A204.1 (cell line): ENCODE results near the gene TBCCD1.
"Not testable (repeated sequence)": the region's sequence is repeated elsewhere in the genome, so short reads cannot be mapped to it uniquely, and the experiment has no call there.

Experiments
- FAIRE-seq: peaks from 2 replicates; lab custom pipeline; 2012; peaks lifted over from hg19 to GRCh38; lab: Jason Lieb, UNC

TBCCD1 gene

DNA sequence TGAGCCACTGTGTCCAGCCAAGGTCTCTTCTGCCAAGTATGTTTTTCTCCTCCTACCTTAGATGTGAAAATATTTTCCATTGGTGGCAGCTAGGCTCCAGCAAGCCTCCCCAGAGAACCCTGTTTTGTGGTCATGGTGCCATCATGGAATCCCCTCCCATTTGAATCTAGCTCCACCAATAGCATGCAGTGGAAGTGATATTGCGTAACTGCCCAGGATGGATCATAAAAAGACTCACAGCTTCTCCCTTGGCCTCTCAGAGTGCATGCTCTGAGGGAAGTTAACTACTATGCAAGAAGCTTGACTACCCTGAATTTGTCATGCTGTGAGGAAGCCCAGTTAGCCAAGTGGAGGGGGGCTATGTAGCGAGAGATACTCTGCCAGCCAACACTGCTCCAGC lies 50.5 kb downstream of the TBCCD1 start:
- no peak for FAIRE-seq

DNA sequence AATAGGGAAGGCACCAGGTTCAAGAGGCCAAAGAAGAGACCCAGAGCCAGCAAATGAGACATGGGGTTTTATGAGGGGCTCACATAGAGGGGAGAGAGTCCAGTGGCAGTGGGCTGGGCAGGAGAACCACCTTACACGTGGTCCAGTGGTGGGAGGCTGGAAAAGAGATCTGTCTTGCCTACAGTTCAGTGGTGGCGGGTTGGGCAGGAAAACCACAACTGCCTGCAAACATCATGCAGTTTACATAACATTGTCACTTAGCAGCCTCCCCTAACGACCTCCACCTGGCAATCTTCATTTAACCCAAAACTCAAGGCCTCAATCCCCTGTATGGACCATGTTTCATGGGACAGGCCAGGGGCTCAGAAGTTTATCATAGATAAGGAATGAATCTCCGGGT lies 52.0 kb downstream of the TBCCD1 start:
- FAIRE-seq, result no peak

DNA sequence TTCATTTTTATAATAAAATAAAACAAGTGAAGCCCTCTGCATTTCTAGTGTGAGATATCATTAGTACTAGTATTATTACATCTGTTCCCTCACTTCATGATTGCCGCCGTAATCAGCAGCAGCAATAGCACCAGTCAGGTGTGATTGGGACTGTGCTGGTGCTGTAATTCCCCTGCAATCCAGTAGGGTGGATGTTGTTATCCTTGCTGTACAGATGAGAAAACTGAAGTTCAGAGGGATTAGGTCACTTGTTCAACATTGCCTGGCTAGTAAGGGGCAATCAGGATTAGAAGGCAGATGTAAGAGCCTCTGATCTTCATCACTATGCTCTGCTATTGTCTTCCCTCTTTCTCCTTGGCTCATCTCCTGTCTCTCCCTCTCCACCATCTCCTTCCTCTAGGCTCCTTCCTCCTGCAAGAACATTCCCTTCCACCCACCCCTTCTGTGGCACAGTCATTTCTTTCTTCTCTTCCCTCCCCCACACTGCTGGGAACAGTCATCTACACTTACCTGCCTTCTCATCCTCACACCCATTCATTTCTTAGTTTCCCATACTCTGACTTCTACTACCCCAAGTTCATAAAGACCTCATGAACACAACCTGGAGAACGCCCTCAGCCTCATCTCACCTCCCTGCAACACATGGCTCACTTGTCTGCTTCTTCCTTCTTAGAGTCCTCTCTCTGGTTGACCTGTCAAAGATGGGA lies 52.7 kb downstream of the TBCCD1 start:
- no peak for FAIRE-seq

DNA sequence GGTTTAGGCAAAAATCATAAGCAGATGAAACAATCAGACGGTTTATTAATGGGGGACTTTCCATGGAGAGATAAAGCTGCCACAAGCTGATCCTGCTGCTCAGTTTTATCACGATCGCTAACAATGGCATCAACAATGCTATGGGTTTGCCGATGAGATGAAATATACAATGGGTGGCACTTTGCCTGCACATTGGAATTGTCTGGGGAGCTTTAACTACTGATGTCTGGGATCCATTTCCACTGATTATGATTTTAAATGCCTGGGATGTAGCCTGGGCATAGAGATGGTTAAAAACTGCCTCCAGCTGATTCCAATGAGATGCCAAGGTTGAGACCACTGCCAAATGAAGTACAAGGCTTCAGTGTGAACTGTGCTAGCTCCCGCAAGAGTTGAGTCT lies 53.8 kb downstream of the TBCCD1 start:
- FAIRE-seq, result no peak

DNA sequence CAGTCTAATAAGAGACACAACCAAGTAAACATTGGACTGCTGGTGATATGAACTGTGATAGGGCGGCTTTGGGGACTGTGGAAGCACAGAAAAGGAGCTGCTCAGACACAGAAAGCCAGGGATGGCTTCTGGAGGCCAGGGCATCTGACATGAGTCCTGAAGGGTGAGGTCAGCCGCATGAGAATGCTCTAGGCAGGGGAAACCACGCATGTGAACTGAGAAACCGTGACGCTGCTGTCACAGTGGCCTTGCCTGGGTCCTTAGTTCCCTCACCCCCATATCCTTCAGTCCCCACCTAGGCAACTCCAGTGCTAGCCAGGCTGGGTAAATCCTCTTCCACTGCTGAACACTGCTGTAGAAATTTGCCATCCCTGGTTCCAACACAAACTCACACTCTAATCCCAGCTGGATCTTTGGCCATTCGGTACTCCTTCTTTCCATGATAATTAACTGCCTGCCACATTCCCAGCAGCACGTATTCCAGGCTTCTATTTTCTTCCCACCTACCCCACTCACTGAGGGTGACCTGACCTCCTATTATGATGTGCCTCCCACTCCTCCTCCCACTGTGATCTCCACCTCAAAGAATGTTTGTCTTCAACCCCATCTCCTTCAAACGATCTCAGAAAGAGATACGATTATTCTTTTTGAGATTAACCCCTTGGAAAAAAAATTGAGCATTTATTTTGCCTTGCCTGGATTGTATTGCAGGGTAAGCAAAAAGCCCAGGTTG lies 54.4 kb downstream of the TBCCD1 start:
- no peak for FAIRE-seq

DNA sequence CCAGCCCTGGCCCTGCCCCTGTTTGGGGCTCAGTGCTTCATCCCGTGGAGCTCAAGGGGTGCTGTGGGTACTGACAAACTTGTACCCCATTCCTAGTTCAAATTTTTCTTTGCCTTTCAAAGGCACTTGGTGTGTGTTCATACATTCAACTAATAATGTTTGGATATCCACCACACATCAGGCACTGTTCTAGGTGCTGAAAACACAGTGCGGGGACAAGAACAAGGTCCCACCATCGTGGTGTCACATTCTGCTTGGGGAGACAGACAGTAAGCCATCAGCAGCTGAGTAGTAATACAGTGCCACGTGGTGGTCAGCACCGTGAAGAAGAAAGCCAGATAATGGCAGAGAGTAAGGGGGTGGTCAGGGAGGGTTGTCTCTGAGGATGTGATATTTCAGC lies 55.4 kb downstream of the TBCCD1 start:
- no peak for FAIRE-seq

DNA sequence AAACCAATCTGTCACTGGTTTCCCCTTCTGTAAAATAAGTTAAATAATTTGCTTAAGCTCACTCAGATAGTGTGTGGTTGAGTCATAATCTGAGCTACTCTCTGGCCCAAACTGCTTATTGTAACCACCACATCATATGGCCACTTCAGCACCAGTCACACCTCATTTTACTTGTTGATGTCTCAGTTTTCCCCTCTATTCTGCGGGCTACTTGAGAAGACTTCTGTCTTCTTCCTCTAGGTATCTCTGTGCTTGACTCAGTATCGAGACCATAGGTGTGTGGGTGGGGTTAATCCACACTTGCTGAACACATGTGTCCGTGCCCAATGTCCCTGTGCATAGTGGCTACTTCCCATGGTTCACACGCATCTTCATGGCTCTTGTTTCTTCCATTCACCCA lies 55.9 kb downstream of the TBCCD1 start:
- no peak for FAIRE-seq

DNA sequence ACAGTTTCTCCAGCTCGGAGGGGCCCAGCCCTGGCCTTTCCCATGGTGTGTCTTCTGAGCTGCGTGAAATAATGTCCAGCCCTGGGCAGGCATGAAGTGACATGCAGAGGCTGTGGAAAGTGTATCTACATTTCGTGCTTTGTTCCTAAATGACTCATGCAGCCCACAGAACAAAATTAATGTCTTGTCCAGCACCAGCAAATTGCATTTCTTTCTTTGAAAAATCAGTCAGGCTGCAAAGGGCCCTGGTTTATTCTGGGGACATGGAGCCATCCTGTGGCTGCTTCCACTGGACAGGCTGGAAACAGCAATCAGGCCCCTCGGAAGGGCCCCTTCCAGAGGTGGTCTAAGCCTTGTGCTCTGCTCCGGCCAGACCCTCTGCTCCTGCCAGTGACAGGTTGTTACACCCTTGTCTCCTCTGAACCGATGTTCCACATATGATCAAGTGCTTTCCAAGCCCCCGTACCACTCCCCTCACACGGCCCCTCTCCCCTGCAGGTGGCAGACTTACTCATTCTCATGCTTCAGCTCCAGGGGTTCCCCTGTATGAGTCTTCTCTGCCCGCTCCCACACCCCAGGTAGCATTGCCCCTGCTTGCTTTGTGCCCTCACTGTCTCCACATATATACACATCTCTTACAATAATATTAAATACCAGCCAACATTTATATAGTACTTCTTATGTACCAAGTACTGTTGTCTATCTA lies 56.6 kb downstream of the TBCCD1 start:
- FAIRE-seq, result no peak

DNA sequence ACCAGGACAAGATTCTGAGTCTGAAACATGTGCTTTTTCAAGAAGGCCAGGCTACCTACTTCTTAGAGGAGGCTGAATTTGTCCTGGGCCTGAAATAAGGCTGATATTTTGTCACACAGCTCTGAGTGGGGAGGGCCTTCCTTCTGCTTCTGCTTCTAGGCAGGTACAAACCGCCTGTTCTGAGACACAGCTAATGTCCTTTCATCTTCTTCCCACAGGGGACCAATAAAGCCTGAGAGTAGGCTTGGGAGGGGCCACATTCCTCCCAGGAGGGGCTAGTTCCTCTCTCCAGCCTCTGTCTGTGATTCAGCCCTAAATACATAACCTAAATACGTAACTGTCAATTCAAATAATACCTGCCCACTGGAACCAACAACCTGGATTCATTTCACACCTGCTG lies 57.7 kb downstream of the TBCCD1 start:
- FAIRE-seq, result no peak

DNA sequence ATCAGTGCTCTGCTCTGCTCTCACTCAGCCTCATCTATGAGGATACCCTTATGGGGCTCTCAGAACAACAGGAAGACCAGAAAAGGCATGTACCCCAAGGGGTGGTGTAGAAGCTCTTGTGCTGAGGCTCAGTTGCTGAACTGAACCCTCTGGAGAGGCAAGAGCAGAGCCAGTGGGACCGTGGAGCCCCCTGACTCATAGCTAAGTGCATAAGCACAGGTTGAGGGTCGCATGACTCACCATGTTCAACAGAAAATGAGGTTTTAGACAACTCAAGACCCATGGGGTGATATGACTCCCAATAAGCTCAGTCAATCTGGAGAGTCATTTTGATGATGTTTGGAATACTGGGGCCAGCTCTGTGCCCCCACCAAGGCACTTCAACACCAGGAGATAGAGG lies 60.3 kb downstream of the TBCCD1 start:
- FAIRE-seq, result no peak

DNA sequence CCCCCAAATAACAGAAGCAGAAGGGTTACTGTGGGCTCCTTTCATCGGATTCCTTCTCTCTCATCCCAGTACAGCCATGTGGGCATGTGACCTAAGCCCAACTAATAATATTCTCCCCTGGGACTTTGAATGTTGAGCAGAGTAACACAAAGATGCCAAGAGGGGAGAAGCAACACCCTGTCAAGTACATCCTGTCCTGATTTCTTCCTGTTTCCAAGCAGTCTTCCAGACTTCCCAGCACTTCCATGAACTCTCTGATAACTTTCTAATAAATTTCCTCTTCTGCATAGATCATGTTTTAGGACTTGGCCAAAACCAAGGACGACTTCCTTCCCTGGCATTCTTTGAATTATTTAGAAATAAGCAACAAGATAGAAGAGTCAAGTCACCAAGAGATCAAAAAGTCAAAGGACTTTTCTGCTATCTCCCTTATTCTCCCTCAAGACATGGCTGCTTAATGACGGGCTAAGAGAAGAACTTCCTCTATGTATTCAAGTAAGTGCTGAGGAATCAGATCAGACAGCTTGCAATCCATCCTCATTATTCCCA lies 60.9 kb downstream of the TBCCD1 start:
- FAIRE-seq, result no peak

DNA sequence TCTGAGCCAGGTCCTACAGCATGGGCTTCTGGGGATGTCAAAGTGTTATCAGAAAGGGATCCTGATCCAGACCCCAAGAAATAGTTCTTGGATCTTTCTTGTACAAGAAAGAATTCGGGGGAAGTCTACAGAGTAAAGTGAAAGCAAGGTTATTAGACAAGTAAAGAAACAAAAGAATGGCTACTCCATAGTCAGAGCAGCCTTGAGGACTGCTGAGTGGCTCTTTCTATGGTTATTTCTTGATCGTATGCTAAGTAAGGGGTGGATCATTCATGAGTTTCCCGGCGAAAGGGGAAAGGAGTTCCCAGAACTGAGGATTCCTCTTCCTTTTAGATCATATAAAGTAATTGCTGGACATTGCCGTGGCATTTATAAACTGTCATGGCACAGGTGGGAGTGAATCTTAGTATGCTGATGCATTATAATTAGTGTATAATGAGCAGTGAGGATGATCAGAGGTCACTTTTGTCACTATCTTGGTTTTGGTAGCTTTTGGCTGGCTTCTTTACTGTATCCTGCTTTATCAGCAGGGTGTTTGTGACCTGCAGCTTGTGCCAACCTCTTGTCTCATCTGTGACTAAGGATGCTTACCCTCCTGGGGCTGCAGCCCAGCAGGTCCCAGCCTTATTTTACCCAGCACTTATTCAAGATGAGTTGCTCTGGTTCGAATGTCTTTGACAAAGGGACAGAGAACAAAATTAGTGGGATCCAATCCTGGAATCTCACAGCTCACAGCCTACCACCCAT lies 64.0 kb downstream of the TBCCD1 start:
- no peak for FAIRE-seq

DNA sequence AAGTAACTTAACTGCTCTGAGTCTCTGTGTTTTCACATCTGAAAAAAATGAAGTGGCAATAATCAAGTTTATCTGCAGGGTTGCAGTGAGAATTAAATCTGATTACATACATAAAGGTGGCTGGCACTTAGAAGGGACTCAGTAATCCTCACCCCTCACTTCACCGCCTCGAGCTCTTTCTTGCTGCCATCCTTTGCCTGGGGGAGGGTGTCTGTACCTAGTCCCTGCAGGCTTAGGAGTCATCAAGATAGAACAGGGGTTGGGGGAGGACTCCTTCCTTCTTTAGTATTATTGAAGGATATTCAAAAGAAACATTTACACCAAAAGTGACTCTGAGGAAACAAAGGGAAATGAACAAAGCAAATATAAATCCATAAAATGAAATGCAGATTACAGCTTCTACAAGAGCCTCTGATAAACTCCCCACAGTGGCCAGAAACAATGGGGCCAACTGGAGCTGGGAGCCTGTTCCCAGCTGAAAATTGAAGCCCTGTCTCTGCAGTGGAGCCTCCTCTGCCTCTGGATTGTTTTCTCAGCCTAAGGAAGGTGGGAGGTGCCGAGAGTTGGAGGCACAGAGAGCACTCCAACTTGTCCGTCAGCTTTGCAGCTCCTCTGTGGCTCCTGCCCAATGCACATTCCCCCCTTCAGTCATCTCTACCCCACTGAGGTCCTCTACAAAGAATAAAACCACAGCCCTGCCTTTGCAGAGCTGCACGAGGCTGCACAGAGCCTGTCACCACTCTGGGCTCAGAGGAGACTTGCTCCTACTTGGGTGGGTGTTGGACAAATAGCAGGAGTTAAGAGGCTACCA lies 64.8 kb downstream of the TBCCD1 start:
- FAIRE-seq, result no peak

DNA sequence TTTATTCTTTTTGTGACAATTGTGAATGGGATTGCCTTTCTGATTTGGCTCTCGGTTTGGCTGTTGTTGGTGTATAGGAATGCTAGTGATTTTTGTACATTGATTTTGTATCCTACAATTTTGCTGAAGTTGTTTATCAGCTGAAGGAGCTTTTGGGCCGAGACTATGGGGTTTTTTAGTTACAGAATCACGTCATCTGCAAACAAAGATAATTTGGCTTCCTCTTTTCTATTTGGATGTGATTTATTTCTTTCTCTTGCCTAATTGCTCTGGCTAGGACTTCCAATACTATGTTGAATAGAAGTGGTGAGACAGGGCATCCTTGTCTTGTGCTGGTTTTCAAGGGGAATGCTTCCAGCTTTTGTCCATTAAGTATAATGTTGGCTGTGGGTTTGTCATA lies 67.2 kb downstream of the TBCCD1 start:
- not testable (repeated sequence) for FAIRE-seq

DNA sequence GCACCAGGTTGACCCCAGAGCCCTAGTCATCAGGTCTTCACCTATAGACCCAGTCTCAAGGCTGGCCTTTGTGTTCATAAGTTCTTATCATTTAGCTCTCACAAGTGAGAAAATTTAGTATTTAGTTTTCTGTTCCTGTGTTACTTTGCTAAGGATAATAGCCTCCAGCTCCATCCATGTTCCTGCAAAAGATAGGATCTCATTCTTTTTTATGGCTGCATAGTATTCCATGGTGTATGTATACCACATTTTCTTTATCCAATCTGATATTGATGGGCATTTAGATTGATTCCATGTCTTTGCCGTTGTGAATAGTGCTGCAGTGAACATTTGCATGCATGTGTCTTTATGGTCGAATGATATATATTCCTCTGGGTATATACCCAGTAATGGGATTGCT lies 69.1 kb downstream of the TBCCD1 start:
- FAIRE-seq, result not testable (repeated sequence)

DNA sequence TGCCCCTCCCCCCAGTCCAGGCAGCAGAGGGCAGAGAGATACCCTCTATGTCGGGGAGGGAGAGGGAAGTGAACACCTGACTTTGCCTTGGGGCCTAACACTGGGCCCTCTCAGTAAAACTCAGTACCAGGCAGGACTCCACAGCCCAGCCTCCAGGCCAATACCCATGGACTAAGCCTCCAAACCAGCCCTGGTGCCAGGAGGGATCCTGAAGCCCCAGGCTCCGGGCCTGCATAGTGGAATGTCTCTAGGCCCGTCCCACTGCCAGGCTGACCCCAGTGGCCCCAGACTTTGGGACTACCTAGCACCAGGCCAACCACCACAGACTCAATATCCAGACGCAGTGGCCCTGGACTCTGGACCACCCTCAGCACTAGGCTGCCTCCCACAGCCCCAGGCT lies 69.5 kb downstream of the TBCCD1 start:
- no peak for FAIRE-seq

DNA sequence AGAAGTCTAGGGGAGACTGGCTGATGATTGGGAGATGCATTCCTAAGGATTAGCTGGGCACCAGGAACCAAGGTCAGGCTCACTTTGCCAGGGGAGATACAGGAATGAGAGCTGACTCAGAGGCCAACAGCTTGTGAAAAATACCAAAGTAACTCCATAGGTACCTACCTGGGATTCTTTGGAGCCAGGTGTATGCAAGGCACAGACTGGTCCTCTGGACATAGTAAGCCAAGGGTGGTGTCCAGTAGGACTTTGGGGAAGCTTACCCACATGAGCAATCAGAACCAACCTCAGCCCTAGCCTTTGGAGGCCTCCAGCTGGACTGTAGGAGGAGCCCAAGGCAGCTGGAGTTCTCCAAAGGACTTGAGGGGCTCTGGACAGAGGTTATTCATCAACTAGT lies 70.5 kb downstream of the TBCCD1 start:
- no peak for FAIRE-seq
